ENCODE measurements around the gene DNAI2. TPM values are rescaled to one million over a fixed set of nuclear protein-coding genes. Genes with fewer than 3 reads are reported as not detected.
A peak's percentile ranks its signal among the peaks of the same experiment; 100 is the strongest.

Gene DNAI2
- total RNA-seq, 1 experiment from 2014 or later: not detected

- POLR2A ChIA-PET (ENCODE audit: unreplicated experiment): no interaction called here
- TF ChIP-seq EZH2phosphoT487 (IDR thresholded peaks at IDR 0.05; ENCODE audit: borderline replicate concordance, low read length) (no peak), CTCF (conservative IDR thresholded peaks at IDR 0.05; ENCODE audit: low read depth, low read length) (no peak), EZH2 (IDR thresholded peaks at IDR 0.05; ENCODE audit: low read length, unreplicated experiment) (no peak)
- peak overlapping the region; percentile 71 for H3K27ac ChIP-seq (ENCODE audit: low read length)
- CTCF ChIA-PET: no interaction called here
- H3K9ac ChIP-seq (ENCODE audit: low read length): no peak overlapping the region
- H3K4me2 ChIP-seq (ENCODE audit: low read length): peak overlapping the region; percentile 50
- no peaks in the 10 kb centered on the region for H3K79me2 ChIP-seq (ENCODE audit: low read length)
- no peaks in the 10 kb centered on the region for H3K27me3 ChIP-seq (ENCODE audit: low read length)
- no peak overlapping the region for H2AFZ ChIP-seq (ENCODE audit: low read length)
- H3K4me1 ChIP-seq (ENCODE audit: insufficient read depth, low read length): peaks cover 13% of the 10 kb centered on the region
- H3K36me3 ChIP-seq (ENCODE audit: low read depth, low read length): no peaks in the 10 kb centered on the region
- intact Hi-C loops (cut with micrococcal nuclease): loop anchor here (5.0 kb wide), 1 partner anchor 71 kb away; the partner anchor contains the start of gene TTYH2
- H3F3A ChIP-seq (ENCODE audit: low read length, unreplicated experiment): no peaks in the 10 kb centered on the region
- no peak for ATAC-seq
- BruUV-seq (replicated peaks): no TSS peak
- no peak for DNase-seq
- no peak overlapping the region for H3K4me3 ChIP-seq (ENCODE audit: low read length)
- no peaks in the 10 kb centered on the region for H3K9me2 ChIP-seq (replicated peaks; ENCODE audit: low read length)
- no peaks in the 10 kb centered on the region for H4K20me1 ChIP-seq (ENCODE audit: low read length)
- no peaks in the 10 kb centered on the region for H3K9me3 ChIP-seq (ENCODE audit: low read length)
These were observed 9.3 kb downstream of the DNAI2 start for GRCh38 chr17:74283371-74283673.

GRCh38 chr17:74287031-74287602, 13.1 kb downstream of the DNAI2 start:
- ATAC-seq (no peak), DNase-seq (no peak)
- Histone ChIP-seq H4K20me1 (ENCODE audit: low read length) (no peaks in the 10 kb centered on the region), H3K27ac (ENCODE audit: low read length) (no peak overlapping the region), H3K27me3 (ENCODE audit: low read length) (no peaks in the 10 kb centered on the region), H3K9me2 (replicated peaks; ENCODE audit: low read length) (no peaks in the 10 kb centered on the region), H3F3A (ENCODE audit: low read length, unreplicated experiment) (no peaks in the 10 kb centered on the region), H3K4me1 (ENCODE audit: insufficient read depth, low read length) (peaks cover 16% of the 10 kb centered on the region), H3K79me2 (ENCODE audit: low read length) (no peaks in the 10 kb centered on the region), H3K4me2 (ENCODE audit: low read length) (no peak overlapping the region), H2AFZ (ENCODE audit: low read length) (no peak overlapping the region), H3K9ac (ENCODE audit: low read length) (no peak overlapping the region), H3K4me3 (ENCODE audit: low read length) (no peak overlapping the region), H3K36me3 (ENCODE audit: low read depth, low read length) (no peaks in the 10 kb centered on the region), H3K9me3 (ENCODE audit: low read length) (no peaks in the 10 kb centered on the region)
- BruUV-seq (replicated peaks): no TSS peak
- ChIA-PET POLR2A (ENCODE audit: unreplicated experiment) (no interaction called here), CTCF (no interaction called here)
- intact Hi-C loops (cut with micrococcal nuclease): no loop called here
- TF ChIP-seq EZH2 (IDR thresholded peaks at IDR 0.05; ENCODE audit: low read length, unreplicated experiment) (no peak), CTCF (conservative IDR thresholded peaks at IDR 0.05; ENCODE audit: low read depth, low read length) (no peak), EZH2phosphoT487 (IDR thresholded peaks at IDR 0.05; ENCODE audit: borderline replicate concordance, low read length) (no peak)

GRCh38 chr17:74288785-74289184, 14.8 kb downstream of the DNAI2 start:
- BruUV-seq (replicated peaks): no TSS peak
- intact Hi-C loops (cut with micrococcal nuclease): no loop called here
- H3K9me2 ChIP-seq (replicated peaks; ENCODE audit: low read length): no peaks in the 10 kb centered on the region
- H4K20me1 ChIP-seq (ENCODE audit: low read length): no peaks in the 10 kb centered on the region
- DNase-seq: peak; percentile 46
- H3K9ac ChIP-seq (ENCODE audit: low read length): no peak overlapping the region
- no peak overlapping the region for H3K27ac ChIP-seq (ENCODE audit: low read length)
- no peaks in the 10 kb centered on the region for H3F3A ChIP-seq (ENCODE audit: low read length, unreplicated experiment)
- no peaks in the 10 kb centered on the region for H3K9me3 ChIP-seq (ENCODE audit: low read length)
- no peaks in the 10 kb centered on the region for H3K36me3 ChIP-seq (ENCODE audit: low read depth, low read length)
- TF ChIP-seq EZH2 (IDR thresholded peaks at IDR 0.05; ENCODE audit: low read length, unreplicated experiment): no peak
- no peak for TF ChIP-seq CTCF (conservative IDR thresholded peaks at IDR 0.05; ENCODE audit: low read depth, low read length)
- no peak for TF ChIP-seq EZH2phosphoT487 (IDR thresholded peaks at IDR 0.05; ENCODE audit: borderline replicate concordance, low read length)
- no peak overlapping the region for H2AFZ ChIP-seq (ENCODE audit: low read length)
- ChIA-PET POLR2A (ENCODE audit: unreplicated experiment) (no interaction called here), CTCF (interaction anchor here (0.7 kb wide), 1 partner anchor 59 kb away, joined by 4 read pairs; no protein-coding TSS in a partner anchor)
- ATAC-seq: peak; percentile 86
- 0 out of 2 replicates have a peak, but pooled peaks cover 4% of the 10 kb centered on the region for H3K4me1 ChIP-seq (ENCODE audit: insufficient read depth, low read length)
- no peak overlapping the region for H3K4me3 ChIP-seq (ENCODE audit: low read length)
- no peak overlapping the region for H3K4me2 ChIP-seq (ENCODE audit: low read length)
- H3K79me2 ChIP-seq (ENCODE audit: low read length): no peaks in the 10 kb centered on the region
- H3K27me3 ChIP-seq (ENCODE audit: low read length): no peaks in the 10 kb centered on the region
